Ishikawa (cell line): ENCODE measurements around the gene AKR7A3.

Experiments
- CREB1 ChIP-seq: IDR thresholded peaks from 2 replicates; pipeline ENCODE4 v1.6.1; 2012; ENCODE audit warnings: low read depth
- EGR1 ChIP-seq: IDR thresholded peaks from 2 replicates; pipeline ENCODE4 v1.6.1; 2012
- EP300 ChIP-seq: IDR thresholded peaks from 2 replicates; pipeline ENCODE4 v1.6.1; 2012; ENCODE audit warnings: borderline replicate concordance
- FOXM1 ChIP-seq: IDR thresholded peaks from 2 replicates; pipeline ENCODE4 v1.6.1; 2012; ENCODE audit warnings: low read depth, borderline replicate concordance
- MAX ChIP-seq: IDR thresholded peaks from 2 replicates; pipeline ENCODE4 v1.6.1; 2012
- NFIC ChIP-seq: IDR thresholded peaks from 2 replicates; pipeline ENCODE4 v1.6.1; 2012
- RAD21 ChIP-seq: IDR thresholded peaks from 2 replicates; pipeline ENCODE4 v1.6.1; 2012; ENCODE audit warnings: low read depth
- REST ChIP-seq: IDR thresholded peaks from 2 replicates; pipeline ENCODE4 v1.6.1; 2012; ENCODE audit warnings: low read depth, mild to moderate bottlenecking
- TAF1 ChIP-seq: IDR thresholded peaks from 2 replicates; pipeline ENCODE4 v1.6.1; 2012; ENCODE audit warnings: low read depth, mild to moderate bottlenecking
- TCF12 ChIP-seq: IDR thresholded peaks from 2 replicates; pipeline ENCODE4 v1.6.1; 2012; ENCODE audit warnings: low read depth
- USF1 ChIP-seq: IDR thresholded peaks from 2 replicates; pipeline ENCODE4 v1.6.1; 2012
- ZBTB7A ChIP-seq: IDR thresholded peaks from 2 replicates; pipeline ENCODE4 v1.6.1; 2012; ENCODE audit warnings: low read depth

- TF ChIP-seq EP300: no peak
- no peak for TF ChIP-seq TCF12
- no peak for TF ChIP-seq FOXM1
- TF ChIP-seq MAX: no peak
- TF ChIP-seq TAF1: no peak
- no peak for TF ChIP-seq NFIC
- TF ChIP-seq CREB1: no peak
- no peak for TF ChIP-seq USF1
- TF ChIP-seq EGR1: no peak
- TF ChIP-seq REST: no peak
- no peak for TF ChIP-seq RAD21
- no peak for TF ChIP-seq ZBTB7A
Measured at GRCh38 chr1:19313961-19314882, 25.7 kb upstream of the AKR7A3 start.
